ENCODE data around the gene RAP1GAP. TPM values are rescaled to one million over a fixed set of nuclear protein-coding genes. Genes with fewer than 3 reads are reported as not detected.

The RAP1GAP gene
- total and polyA plus RNA-seq, 2 experiments from 2014 or later, result 0.41 to 0.97 TPM

DNA sequence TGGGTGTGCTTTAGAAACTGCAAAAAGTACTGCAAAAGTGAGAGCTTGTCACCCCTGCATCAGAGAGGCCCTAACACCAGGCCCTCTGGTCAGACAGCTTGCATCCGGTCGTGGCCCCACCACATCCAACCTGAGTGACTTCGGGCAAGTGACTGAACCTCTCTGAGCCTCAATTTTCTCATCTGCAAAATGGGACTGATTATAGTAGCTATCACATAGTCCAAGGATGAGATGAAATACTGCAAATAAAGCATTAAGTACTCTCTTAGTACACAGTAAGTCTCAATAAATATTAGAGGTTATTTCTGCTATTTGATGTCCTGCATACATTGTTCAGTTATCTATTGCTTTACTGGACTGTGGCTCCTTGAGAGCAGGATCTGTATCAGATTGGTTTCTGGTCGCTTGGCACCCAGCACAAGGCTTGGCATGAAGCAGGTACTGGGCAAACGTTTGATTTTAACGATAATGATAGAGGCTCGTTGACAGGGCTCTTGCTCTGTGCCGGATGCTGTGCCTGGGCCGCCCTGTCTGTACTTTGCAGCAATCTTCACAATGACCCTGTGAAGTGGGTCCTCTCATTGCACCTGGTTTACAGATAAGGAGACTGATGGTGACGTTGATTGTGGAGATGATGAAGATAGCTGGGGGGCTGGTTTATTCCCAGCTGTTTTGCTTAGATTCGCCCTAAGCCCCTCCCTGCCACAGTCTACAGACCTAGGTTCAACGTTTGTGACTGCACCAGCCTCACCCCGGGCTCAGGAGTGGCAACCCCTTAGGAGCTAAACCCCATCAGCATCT, 43.6 kb downstream of the RAP1GAP start:
- no peaks in the 10 kb centered on the region for H3K9me3 ChIP-seq (ENCODE audit: low read depth)
- no peak overlapping the region for H3K27ac ChIP-seq
- WGBS, 2 experiments (ENCODE audit: low coverage in 1 of 2, low lambda C conversion rate in 2 of 2, missing lambda C conversion rate in 2 of 2), result 62 to 73% methylated on average over 13 of the region's 13 CpGs
- H3K27me3 ChIP-seq (replicated peaks; ENCODE audit: insufficient read depth), result peaks cover 18% of the 10 kb centered on the region
- no peaks in the 10 kb centered on the region for H3F3A ChIP-seq (ENCODE audit: insufficient read depth)
- no peak overlapping the region for H3K4me3 ChIP-seq
- H3K4me1 ChIP-seq (ENCODE audit: insufficient read depth), result no peaks in the 10 kb centered on the region
- H3K9ac ChIP-seq, result no peak overlapping the region
- H3K4me2 ChIP-seq (ENCODE audit: unreplicated experiment), result no peak overlapping the region
- H4K20me1 ChIP-seq (ENCODE audit: insufficient read depth), result no peaks in the 10 kb centered on the region
- no peaks in the 10 kb centered on the region for H3K9me2 ChIP-seq (ENCODE audit: insufficient read depth)
- H2AFZ ChIP-seq, result no peak overlapping the region
- TF ChIP-seq EZH2 (IDR thresholded peaks at IDR 0.05; ENCODE audit: insufficient read depth, poor library complexity, severe bottlenecking), result no peak
- no peak for TF ChIP-seq EZH2phosphoT487 (IDR thresholded peaks at IDR 0.05; ENCODE audit: insufficient read depth, low read depth)
- in situ Hi-C loops (cut with MboI), result no loop called here
- no peaks in the 10 kb centered on the region for H3K79me2 ChIP-seq (ENCODE audit: insufficient read depth)
- DNase-seq, result no peak
- H3K36me3 ChIP-seq (ENCODE audit: low read depth), result no peaks in the 10 kb centered on the region

DNA sequence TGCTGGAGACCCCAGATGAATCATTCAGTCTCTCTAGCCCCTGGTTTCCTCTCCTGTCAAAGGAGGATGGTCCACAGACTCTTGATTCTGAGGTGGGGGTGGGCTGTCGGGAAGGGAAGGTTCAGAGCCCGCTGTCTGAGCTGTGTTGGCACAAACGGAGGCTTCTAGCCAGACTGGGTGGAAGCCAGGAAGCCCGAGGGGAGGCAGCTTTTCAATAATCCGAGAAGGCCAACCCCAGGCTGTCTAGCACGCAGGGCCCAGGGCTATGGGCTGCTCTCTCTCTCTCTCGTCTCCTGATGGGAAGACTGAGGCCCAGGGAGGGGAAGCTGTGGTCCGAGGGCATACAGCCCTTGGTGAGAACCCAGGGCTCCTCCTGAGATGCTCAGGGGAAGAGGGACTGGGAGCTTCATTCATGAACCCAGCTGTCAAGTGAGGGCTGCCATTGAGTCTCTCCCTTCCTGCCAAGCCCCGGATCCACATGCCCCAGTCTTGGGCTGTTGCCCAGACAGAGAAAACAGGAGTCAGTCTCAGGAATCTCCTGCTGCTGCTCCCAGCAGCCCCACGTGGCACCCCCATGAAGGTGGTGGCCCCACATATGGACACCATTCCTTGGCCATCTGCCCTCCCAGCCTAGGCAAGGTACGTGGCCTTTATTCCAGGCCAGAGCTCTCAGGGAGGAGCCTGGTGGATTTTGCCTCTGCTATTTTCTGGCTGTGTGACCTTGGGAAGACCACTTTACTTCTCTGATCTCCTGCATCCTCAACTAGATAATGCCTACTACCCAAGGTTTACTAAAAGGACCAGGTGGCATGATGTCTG, 44.4 kb downstream of the RAP1GAP start:
- Histone ChIP-seq H3F3A (ENCODE audit: insufficient read depth) (no peaks in the 10 kb centered on the region), H3K27ac (no peak overlapping the region), H3K9ac (no peak overlapping the region), H4K20me1 (ENCODE audit: insufficient read depth) (no peaks in the 10 kb centered on the region), H3K36me3 (ENCODE audit: low read depth) (no peaks in the 10 kb centered on the region), H3K9me2 (ENCODE audit: insufficient read depth) (no peaks in the 10 kb centered on the region), H3K4me1 (ENCODE audit: insufficient read depth) (no peaks in the 10 kb centered on the region), H3K4me3 (no peak overlapping the region), H3K79me2 (ENCODE audit: insufficient read depth) (no peaks in the 10 kb centered on the region), H3K4me2 (ENCODE audit: unreplicated experiment) (no peak overlapping the region), H3K9me3 (ENCODE audit: low read depth) (no peaks in the 10 kb centered on the region), H2AFZ (no peak overlapping the region), H3K27me3 (replicated peaks; ENCODE audit: insufficient read depth) (peaks cover 14% of the 10 kb centered on the region)
- WGBS, 2 experiments (ENCODE audit: low coverage in 1 of 2, low lambda C conversion rate in 2 of 2, missing lambda C conversion rate in 2 of 2), result 53 to 60% methylated on average over 11 of the region's 11 CpGs
- no peak for DNase-seq
- in situ Hi-C loops (cut with MboI), result no loop called here
- TF ChIP-seq EZH2 (IDR thresholded peaks at IDR 0.05; ENCODE audit: insufficient read depth, poor library complexity, severe bottlenecking), result no peak
- TF ChIP-seq EZH2phosphoT487 (IDR thresholded peaks at IDR 0.05; ENCODE audit: insufficient read depth, low read depth), result no peak

DNA sequence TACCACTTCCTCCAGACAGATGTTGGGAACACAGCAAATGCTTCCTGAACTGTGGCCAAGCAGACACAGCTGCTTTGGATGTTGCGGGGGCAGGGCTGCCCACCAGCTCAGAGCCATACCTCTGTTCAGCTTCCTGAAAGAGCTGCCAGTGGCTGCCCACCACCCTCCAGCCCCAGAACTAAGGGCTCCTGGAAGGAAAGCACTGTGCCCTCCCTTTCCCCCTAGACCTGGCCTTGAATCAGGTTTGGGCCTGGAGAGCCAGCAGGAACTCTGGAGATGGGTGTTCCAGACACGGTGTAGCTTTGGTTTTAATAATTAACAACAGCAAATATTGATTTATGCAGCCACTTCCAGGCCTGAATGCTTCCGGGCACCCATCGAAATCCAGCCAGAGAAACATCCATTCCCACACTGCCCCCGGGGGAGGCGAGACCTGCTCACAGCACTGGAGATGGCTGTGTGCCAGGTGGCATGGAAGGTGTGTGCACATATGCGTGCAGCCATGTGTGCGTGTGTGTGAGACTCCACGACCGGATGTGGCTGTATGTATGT, 45.7 kb downstream of the RAP1GAP start:
- Histone ChIP-seq H3F3A (ENCODE audit: insufficient read depth) (no peaks in the 10 kb centered on the region), H3K9me3 (ENCODE audit: low read depth) (no peaks in the 10 kb centered on the region), H3K4me1 (ENCODE audit: insufficient read depth) (no peaks in the 10 kb centered on the region), H3K9me2 (ENCODE audit: insufficient read depth) (no peaks in the 10 kb centered on the region), H4K20me1 (ENCODE audit: insufficient read depth) (no peaks in the 10 kb centered on the region), H3K79me2 (ENCODE audit: insufficient read depth) (no peaks in the 10 kb centered on the region), H3K36me3 (ENCODE audit: low read depth) (no peaks in the 10 kb centered on the region), H3K4me2 (ENCODE audit: unreplicated experiment) (no peak overlapping the region), H3K27me3 (replicated peaks; ENCODE audit: insufficient read depth) (peaks cover 9% of the 10 kb centered on the region), H3K4me3 (no peak overlapping the region), H3K27ac (no peak overlapping the region), H3K9ac (no peak overlapping the region), H2AFZ (no peak overlapping the region)
- DNase-seq, result no peak
- no peak for TF ChIP-seq EZH2phosphoT487 (IDR thresholded peaks at IDR 0.05; ENCODE audit: insufficient read depth, low read depth)
- WGBS, 2 experiments (ENCODE audit: low coverage in 1 of 2, low lambda C conversion rate in 2 of 2, missing lambda C conversion rate in 2 of 2), result 76 to 83% methylated on average over 10 of the region's 10 CpGs
- in situ Hi-C loops (cut with MboI), result no loop called here

DNA sequence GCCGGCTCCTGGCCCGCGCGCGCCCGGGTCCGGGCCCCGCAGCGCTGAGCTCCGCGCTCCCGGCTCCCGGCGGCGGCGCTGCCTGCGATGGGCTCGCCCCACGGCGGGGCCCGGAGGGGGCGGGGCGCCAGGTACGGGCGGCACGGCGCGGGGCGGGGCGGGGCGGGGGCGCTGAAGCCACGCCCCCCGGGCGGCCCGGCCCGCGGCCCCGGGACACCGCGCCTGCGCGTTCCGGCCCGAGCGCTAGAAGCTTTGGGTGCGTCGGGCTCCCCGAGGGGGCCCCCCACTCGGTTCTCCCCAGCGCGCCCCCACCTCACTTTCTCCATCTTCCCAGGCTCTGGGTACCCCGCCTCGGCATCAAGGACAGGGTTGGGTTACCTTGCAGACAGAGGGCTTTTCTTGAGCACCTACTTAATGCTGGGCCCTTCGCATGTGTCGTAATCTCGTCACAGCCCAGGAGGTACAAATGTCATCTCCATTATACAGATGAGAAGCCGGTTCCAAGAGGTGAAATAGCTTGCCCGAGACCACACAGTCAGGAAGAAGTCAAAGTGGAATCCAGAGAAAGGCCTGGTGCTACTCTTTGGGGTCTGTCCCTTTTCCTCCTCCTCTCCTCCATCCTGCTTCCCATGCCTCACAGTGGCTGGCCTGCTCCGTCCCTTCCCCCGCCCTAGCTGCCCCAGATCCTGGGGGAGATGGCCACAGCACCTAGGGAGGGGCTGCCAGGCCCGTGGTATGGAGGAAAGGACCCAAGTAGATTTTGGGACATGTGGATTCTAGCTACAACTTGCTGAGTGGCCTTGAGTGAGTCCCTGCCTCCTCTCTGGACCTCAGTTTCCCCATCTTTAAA, 46.5 kb downstream of the RAP1GAP start:
- 23 to 31% methylated on average over 19 to 28 of the region's 62 CpGs for WGBS, 2 experiments (ENCODE audit: low coverage in 1 of 2, low lambda C conversion rate in 2 of 2, missing lambda C conversion rate in 2 of 2)
- in situ Hi-C loops (cut with MboI), result no loop called here

More for the DNA sequence above, 46.5 kb downstream of the RAP1GAP start:
- no peaks in the 10 kb centered on the region for H3K4me1 ChIP-seq (ENCODE audit: insufficient read depth)
- no peaks in the 10 kb centered on the region for H3F3A ChIP-seq (ENCODE audit: insufficient read depth)
- H3K27me3 ChIP-seq (replicated peaks; ENCODE audit: insufficient read depth), result peaks cover 9% of the 10 kb centered on the region
- no peaks in the 10 kb centered on the region for H3K79me2 ChIP-seq (ENCODE audit: insufficient read depth)
- H3K4me3 ChIP-seq, result peak overlapping the region; percentile 59
- H3K36me3 ChIP-seq (ENCODE audit: low read depth), result no peaks in the 10 kb centered on the region
- H4K20me1 ChIP-seq (ENCODE audit: insufficient read depth), result no peaks in the 10 kb centered on the region
- no peaks in the 10 kb centered on the region for H3K9me2 ChIP-seq (ENCODE audit: insufficient read depth)
- TF ChIP-seq EZH2 (IDR thresholded peaks at IDR 0.05; ENCODE audit: insufficient read depth, poor library complexity, severe bottlenecking) (no peak), EZH2phosphoT487 (IDR thresholded peaks at IDR 0.05; ENCODE audit: insufficient read depth, low read depth) (no peak)
- H3K9me3 ChIP-seq (ENCODE audit: low read depth), result no peaks in the 10 kb centered on the region
- H3K4me2 ChIP-seq (ENCODE audit: unreplicated experiment), result peak overlapping the region; percentile 65
- no peak overlapping the region for H3K9ac ChIP-seq
- 0 out of 2 replicates have a peak overlapping the region, but pooled peaks have one; percentile 63 for H2AFZ ChIP-seq
- peak; percentile 39 for DNase-seq
- no peak overlapping the region for H3K27ac ChIP-seq
